A549 (cell line): ENCODE results near the gene FAM136A. TPM values are rescaled to one million over a fixed set of nuclear protein-coding genes. Genes with fewer than 3 reads are reported as not detected.

Source experiments
- ATAC-seq, 2 experiments: fragments of 200-7000 bp in 1 of 2; fragments of >200 bp in 1 of 2; cut with Nextera tagmentation in 1 of 2; cut with Tn5 transposase in 1 of 2; 3 replicates each; pipeline versions ENCODE4 v1.8.0 to v1.9.1; 2018 to 2020; ENCODE audit warnings: mild to moderate bottlenecking in 1 of 2, moderate library complexity in 1 of 2
- CTCF ChIA-PET: fragments of 300-600 bp; sonication (Branson Sonifier 250); formaldehyde crosslinking; extraction: SDS; loops from one replicate; lab custom pipeline; 2021; ENCODE audit warnings: antibody characterized with exemption, inconsistent platforms; lab: Yijun Ruan, JAX
- POLR2A ChIA-PET: fragments of 350-600 bp; formaldehyde crosslinking; extraction: SDS; loops from one replicate; lab custom pipeline; 2021; ENCODE audit warnings: antibody characterized with exemption, inconsistent platforms; lab: Yijun Ruan, JAX
- DNase-seq, 2 experiments: peaks; one replicate each; pipeline versions ENCODE4 v3.0.0 to v3.0.0-alpha.2; 2011 to 2016; ENCODE audit warnings: low read depth in 1 of 2, low spot score in 1 of 2
- FAIRE-seq: peaks from 2 replicates; lab custom pipeline; 2011; peaks lifted over from hg19 to GRCh38; lab: Jason Lieb, UNC
- H3K27ac ChIP-seq, 2 experiments: fragments of >200 bp; sonication (Bioruptor Twin); formaldehyde crosslinking; 3 replicates each; pipeline ENCODE4 v1.5.1; 2016 to 2017
- H3K4me1 ChIP-seq: fragments of >200 bp; sonication (Bioruptor Twin); formaldehyde crosslinking; 3 replicates; pipeline ENCODE4 v1.6.1; 2016
- H3K4me2 ChIP-seq: fragments of >200 bp; sonication (Bioruptor Twin); formaldehyde crosslinking; 3 replicates; pipeline ENCODE4 v1.6.1; 2016
- H3K4me3 ChIP-seq: fragments of >200 bp; sonication (Bioruptor Twin); formaldehyde crosslinking; 3 replicates; pipeline ENCODE4 v1.5.1; 2016
- H3K9me3 ChIP-seq: fragments of >200 bp; sonication (Bioruptor Twin); formaldehyde crosslinking; 3 replicates; pipeline ENCODE4 v1.6.1; 2016
- BHLHE40 ChIP-seq: IDR thresholded peaks from 2 replicates; pipeline ENCODE4 v1.6.1; 2012; ENCODE audit warnings: low read depth, low read length, inconsistent platforms
- CBX2 ChIP-seq: fragments of 200-600 bp; sonication (generic); IDR thresholded peaks from 2 replicates; pipeline ENCODE4 v1.6.1; 2016; ENCODE audit warnings: low read depth, mild to moderate bottlenecking, borderline replicate concordance
- CBX8 ChIP-seq: fragments of 200-600 bp; sonication (generic); IDR thresholded peaks from 2 replicates; pipeline ENCODE4 v1.6.1; 2016
- CEBPB ChIP-seq, 2 experiments: fragments of >200 bp in 1 of 2; sonication (Bioruptor Twin) in 1 of 2; formaldehyde crosslinking in 1 of 2; IDR thresholded peaks; 2 replicates each; pipeline ENCODE4 v1.6.1; 2012 to 2016
- CHD2 ChIP-seq: fragments of 150-350 bp; IDR thresholded peaks from 2 replicates; pipeline ENCODE4 v1.6.1; 2014; ENCODE audit warnings: low read length; ENCODE audit not compliant: partially characterized antibody
- CHD4 ChIP-seq: fragments of 200-600 bp; sonication (generic); IDR thresholded peaks from 2 replicates; pipeline ENCODE4 v1.6.1; 2016; ENCODE audit warnings: antibody characterized with exemption, mild to moderate bottlenecking, borderline replicate concordance
- EHF ChIP-seq: fragments of 250-450 bp; sonication (Bioruptor Pico); IDR thresholded peaks from 2 replicates; pipeline ENCODE4 v1.5.0; 2020; ENCODE audit warnings: mild to moderate bottlenecking
- EP300 ChIP-seq, 2 experiments: fragments of >200 bp; sonication (Bioruptor Twin); formaldehyde crosslinking; IDR thresholded peaks; 2 replicates in 1 of 2; 3 replicates in 1 of 2; pipeline ENCODE4 v1.6.1; 2016 to 2017
- FOXS1 ChIP-seq: fragments of 250-450 bp; sonication (Bioruptor Pico); IDR thresholded peaks from 2 replicates; pipeline ENCODE4 v1.5.0; 2020; ENCODE audit warnings: mild to moderate bottlenecking, moderate library complexity
- HDAC2 ChIP-seq: fragments of 200-600 bp; sonication (generic); IDR thresholded peaks from 2 replicates; pipeline ENCODE4 v1.6.1; 2016
- HEYL ChIP-seq: fragments of 250-450 bp; sonication (Bioruptor Pico); IDR thresholded peaks from 2 replicates; pipeline ENCODE4 v1.8.0; 2021; ENCODE audit warnings: mild to moderate bottlenecking, moderate library complexity
- HOXB5 ChIP-seq: fragments of 250-450 bp; sonication (Bioruptor Pico); IDR thresholded peaks from 2 replicates; pipeline ENCODE4 v1.5.0; 2020; ENCODE audit warnings: mild to moderate bottlenecking, moderate library complexity
- KDM5A ChIP-seq: fragments of 200-600 bp; sonication (generic); IDR thresholded peaks from 2 replicates; pipeline ENCODE4 v1.6.1; 2016; ENCODE audit warnings: antibody characterized with exemption, mild to moderate bottlenecking
- MAZ ChIP-seq: fragments of 150-350 bp; IDR thresholded peaks from 2 replicates; pipeline ENCODE4 v1.6.1; 2014; ENCODE audit warnings: antibody characterized with exemption, low read depth, low read length, borderline replicate concordance
- MYC ChIP-seq: IDR thresholded peaks from 2 replicates; pipeline ENCODE4 v1.6.1; 2012; ENCODE audit warnings: mild to moderate bottlenecking, inconsistent platforms, low read length, improper control_type of control experiment, borderline replicate concordance
- NFE2L2 ChIP-seq: fragments of 150-350 bp; conservative IDR thresholded peaks from 2 replicates; pipeline ENCODE4 v1.6.1; 2014; ENCODE audit warnings: low read length
- NPAS2 ChIP-seq: fragments of 250-450 bp; sonication (Bioruptor Pico); IDR thresholded peaks from 2 replicates; pipeline ENCODE4 v1.8.0; 2022; ENCODE audit warnings: mild to moderate bottlenecking, moderate library complexity, borderline replicate concordance
- PHF8 ChIP-seq: fragments of 200-600 bp; sonication (generic); IDR thresholded peaks from 2 replicates; pipeline ENCODE4 v1.6.1; 2016; ENCODE audit warnings: low read depth, mild to moderate bottlenecking, antibody characterized with exemption, moderate library complexity, borderline replicate concordance
- POLR2A ChIP-seq: IDR thresholded peaks from 2 replicates; pipeline ENCODE4 v1.6.1; 2012; ENCODE audit warnings: mild to moderate bottlenecking, low read length
- RCOR1 ChIP-seq: fragments of 150-350 bp; IDR thresholded peaks from 2 replicates; pipeline ENCODE4 v1.6.1; 2014; ENCODE audit warnings: antibody characterized with exemption, low read length, low read depth
- SMC3 ChIP-seq: fragments of >200 bp; sonication (Bioruptor Twin); formaldehyde crosslinking; IDR thresholded peaks from 3 replicates; pipeline ENCODE4 v1.6.1; 2018; ENCODE audit warnings: inconsistent platforms
- ZNF302 ChIP-seq: fragments of 250-450 bp; sonication (Bioruptor Pico); IDR thresholded peaks from 2 replicates; pipeline ENCODE4 v1.9.0; 2021; ENCODE audit warnings: inconsistent platforms, mild to moderate bottlenecking, moderate library complexity
- WGBS: methylation state at CpG from one replicate; pipeline ENCODE4 v1.1.6; 2017; ENCODE audit errors: missing lambda C conversion rate; 5-methylcytosine and 5-hydroxymethylcytosine counted together
- polyA plus RNA-seq, 4 experiments: library from polyadenylated mRNA; depleted of rRNA in 3 of 4; stranded (reverse); fragments of >200 nt; fragmentation: RNase III in 1 of 4; extraction: RNeasy Plus Mini Kit Qiagen cat#74134 plus additional on column Dnase treatment in 1 of 4; gene quantifications; 2 replicates in 3 of 4; 3 replicates in 1 of 4; pipeline ENCODE4 v1.2.3, GENCODE V29; 2011 to 2017
- TF ChIP-seq, protein P1 (sequence below): IDR thresholded peaks from 2 replicates; pipeline ENCODE4 v1.6.1; 2012; ENCODE audit warnings: low read depth, borderline replicate concordance
- TF ChIP-seq, protein P2 (sequence below): fragments of 450-650 bp; IDR thresholded peaks from 2 replicates; pipeline ENCODE4 v1.6.1; 2014; ENCODE audit warnings: antibody characterized with exemption
- TF ChIP-seq, protein P3 (sequence below): fragments of >200 bp; sonication (Bioruptor Twin); formaldehyde crosslinking; IDR thresholded peaks from 3 replicates; pipeline ENCODE4 v1.6.1; 2016
- TF ChIP-seq, protein P4 (sequence below): IDR thresholded peaks from 2 replicates; pipeline ENCODE4 v1.6.1; 2012
- TF ChIP-seq, protein P5 (sequence below): fragments of 250-450 bp; sonication (Bioruptor Pico); IDR thresholded peaks from 2 replicates; pipeline ENCODE4 v1.5.0; 2021; ENCODE audit warnings: mild to moderate bottlenecking, moderate library complexity, borderline replicate concordance
- TF ChIP-seq, protein P6 (sequence below): IDR thresholded peaks from 2 replicates; pipeline ENCODE4 v1.6.1; 2012

The FAM136A gene
- polyA plus RNA-seq, 2 of the 4 experiments (the other 2 are of a cell fraction): 117 to 119 TPM

DNA sequence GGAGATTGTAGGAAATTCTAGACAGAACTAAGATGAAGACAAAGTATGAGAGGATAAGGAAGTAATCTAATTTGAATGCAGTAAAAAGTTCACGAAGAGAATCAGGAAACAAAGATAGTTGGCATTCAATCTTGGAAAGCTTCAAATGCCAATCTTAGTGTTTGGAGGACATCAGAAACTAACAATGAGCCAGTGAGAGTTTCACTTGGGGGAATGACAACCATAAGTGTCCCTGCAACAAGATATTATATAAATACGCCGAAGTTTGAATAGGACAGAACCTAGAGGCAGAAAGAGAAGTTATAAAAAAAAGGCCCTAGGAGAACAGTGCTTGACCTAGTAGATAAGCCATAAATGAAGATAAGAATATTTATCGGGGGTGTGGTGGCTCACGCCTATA lies 19.4 kb downstream of the FAM136A start:
- H3K4me3 ChIP-seq: no peak overlapping the region
- FAIRE-seq: no peak
- H3K4me1 ChIP-seq: no peaks in the 10 kb centered on the region
- WGBS: 94% methylated on average over 5 of the region's 5 CpGs
- ATAC-seq: no peak
- H3K9me3 ChIP-seq: no peaks in the 10 kb centered on the region
- TF ChIP-seq, protein P1, sequence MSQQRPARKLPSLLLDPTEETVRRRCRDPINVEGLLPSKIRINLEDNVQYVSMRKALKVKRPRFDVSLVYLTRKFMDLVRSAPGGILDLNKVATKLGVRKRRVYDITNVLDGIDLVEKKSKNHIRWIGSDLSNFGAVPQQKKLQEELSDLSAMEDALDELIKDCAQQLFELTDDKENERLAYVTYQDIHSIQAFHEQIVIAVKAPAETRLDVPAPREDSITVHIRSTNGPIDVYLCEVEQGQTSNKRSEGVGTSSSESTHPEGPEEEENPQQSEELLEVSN: no peak
- TF ChIP-seq HDAC2 (no peak), FOXS1 (CRISPR knock-in tag) (no peak), EHF (CRISPR knock-in tag) (no peak), POLR2A (no peak), HEYL (CRISPR knock-in tag) (no peak), BHLHE40 (no peak), MAZ (no peak), HOXB5 (CRISPR knock-in tag) (no peak), SMC3 (no peak), PHF8 (no peak), NPAS2 (no peak), KDM5A (no peak), CHD4 (no peak), ZNF302 (no peak), CBX8 (no peak)
- TF ChIP-seq, protein P2, sequence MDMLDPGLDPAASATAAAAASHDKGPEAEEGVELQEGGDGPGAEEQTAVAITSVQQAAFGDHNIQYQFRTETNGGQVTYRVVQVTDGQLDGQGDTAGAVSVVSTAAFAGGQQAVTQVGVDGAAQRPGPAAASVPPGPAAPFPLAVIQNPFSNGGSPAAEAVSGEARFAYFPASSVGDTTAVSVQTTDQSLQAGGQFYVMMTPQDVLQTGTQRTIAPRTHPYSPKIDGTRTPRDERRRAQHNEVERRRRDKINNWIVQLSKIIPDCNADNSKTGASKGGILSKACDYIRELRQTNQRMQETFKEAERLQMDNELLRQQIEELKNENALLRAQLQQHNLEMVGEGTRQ: no peak
- TF ChIP-seq, protein P3, sequence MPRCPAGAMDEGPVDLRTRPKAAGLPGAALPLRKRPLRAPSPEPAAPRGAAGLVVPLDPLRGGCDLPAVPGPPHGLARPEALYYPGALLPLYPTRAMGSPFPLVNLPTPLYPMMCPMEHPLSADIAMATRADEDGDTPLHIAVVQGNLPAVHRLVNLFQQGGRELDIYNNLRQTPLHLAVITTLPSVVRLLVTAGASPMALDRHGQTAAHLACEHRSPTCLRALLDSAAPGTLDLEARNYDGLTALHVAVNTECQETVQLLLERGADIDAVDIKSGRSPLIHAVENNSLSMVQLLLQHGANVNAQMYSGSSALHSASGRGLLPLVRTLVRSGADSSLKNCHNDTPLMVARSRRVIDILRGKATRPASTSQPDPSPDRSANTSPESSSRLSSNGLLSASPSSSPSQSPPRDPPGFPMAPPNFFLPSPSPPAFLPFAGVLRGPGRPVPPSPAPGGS: no peak
- TF ChIP-seq, all 56 proteins: peak for 0
- H3K27ac ChIP-seq: no peak overlapping the region
- no peak overlapping the region for H3K4me2 ChIP-seq
- CTCF ChIA-PET: interaction anchor here (1.4 kb wide), 1 partner anchor 20 kb away, joined by 3 read pairs; the partner anchor contains the start of gene FAM136A
- no peak for DNase-seq
- POLR2A ChIA-PET: interaction anchor here (1.0 to 4.5 kb wide), 2 partner anchors 11 to 25 kb away, joined by 4 to 47 read pairs; partner anchors contain the start of genes PCYOX1 and SNRPG

DNA sequence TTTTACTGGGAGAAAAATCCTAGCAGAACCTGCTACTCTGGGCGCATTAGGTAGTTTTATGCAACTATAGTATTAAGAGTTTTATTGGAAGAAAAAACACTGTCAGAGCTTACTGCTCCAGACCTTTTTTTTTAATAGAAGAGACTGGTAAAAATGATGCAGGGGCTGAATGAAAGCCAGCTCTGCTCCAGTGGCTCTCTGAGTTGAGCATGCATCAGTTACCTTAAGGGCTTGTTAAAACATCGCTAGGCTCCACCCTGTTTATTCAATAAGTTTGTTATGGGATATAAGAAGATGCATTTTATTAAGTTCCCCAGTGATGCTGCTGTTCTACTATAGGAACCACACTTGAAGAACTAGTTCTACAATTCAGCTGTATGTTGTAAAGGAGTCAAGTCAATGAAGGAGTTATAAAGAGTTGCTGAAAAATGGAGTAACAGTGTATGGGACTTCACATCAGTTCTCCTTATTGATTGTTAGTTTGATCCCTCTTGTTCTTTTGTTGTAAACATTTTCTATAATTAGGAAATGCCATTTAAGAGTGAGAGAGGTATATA lies 21.5 kb downstream of the FAM136A start:
- ATAC-seq: 0 out of 6 replicates have a peak, but pooled peaks of 1 of the 2 experiments have one; percentile 25
- H3K4me1 ChIP-seq: no peaks in the 10 kb centered on the region
- TF ChIP-seq EHF (CRISPR knock-in tag): no peak
- ChIA-PET CTCF (interaction anchor here (1.2 to 1.8 kb wide), 2 partner anchors 19 to 21 kb away, joined by 3 to 4 read pairs; no protein-coding TSS in a partner anchor), POLR2A (interaction anchor here (4.5 kb wide), 1 partner anchor 13 kb away, joined by 47 read pairs; the partner anchor contains the start of gene SNRPG)
- no peak overlapping the region for H3K27ac ChIP-seq
- H3K9me3 ChIP-seq: no peaks in the 10 kb centered on the region
- no peak overlapping the region for H3K4me3 ChIP-seq
- no peak overlapping the region for H3K4me2 ChIP-seq
- DNase-seq: no peak
- peak; percentile 32 for FAIRE-seq
- 90% methylated on average over 2 of the region's 2 CpGs for WGBS

DNA sequence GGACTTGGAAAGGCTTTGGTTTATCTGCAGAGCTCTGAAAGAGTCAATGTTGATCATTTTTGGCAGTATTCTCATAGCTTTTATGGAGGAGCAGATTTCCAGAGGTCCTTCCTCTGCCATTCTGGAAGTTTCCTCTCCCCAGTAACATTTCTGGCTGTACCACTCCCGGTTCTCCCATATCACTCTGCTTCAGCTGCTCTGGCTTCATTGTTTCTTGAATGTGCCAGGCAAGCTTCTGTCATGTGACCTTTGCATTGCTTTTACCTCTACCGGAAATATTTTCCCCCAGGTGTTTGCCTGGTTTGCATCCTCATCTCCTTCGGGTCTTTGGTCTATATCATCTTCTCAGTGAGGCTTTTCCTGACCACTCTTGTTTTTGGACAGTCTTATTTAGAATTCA lies 31.5 kb downstream of the FAM136A start:
- CTCF ChIA-PET: no interaction called here
- Histone ChIP-seq H3K4me2 (no peak overlapping the region), H3K4me3 (no peak overlapping the region), H3K27ac (no peak overlapping the region), H3K9me3 (no peaks in the 10 kb centered on the region), H3K4me1 (no peaks in the 10 kb centered on the region)
- 82% methylated on average over 3 of the region's 3 CpGs for WGBS
- ATAC-seq (no peak), FAIRE-seq (no peak), DNase-seq (no peak)
- POLR2A ChIA-PET: interaction anchor here (1.2 to 1.4 kb wide), 2 partner anchors 12 to 23 kb away, joined by 3 to 4 read pairs; partner anchors contain the start of genes PCYOX1 and SNRPG
- TF ChIP-seq EP300 (IDR thresholded peaks at IDR 0.05): no peak
- TF ChIP-seq, protein P4, sequence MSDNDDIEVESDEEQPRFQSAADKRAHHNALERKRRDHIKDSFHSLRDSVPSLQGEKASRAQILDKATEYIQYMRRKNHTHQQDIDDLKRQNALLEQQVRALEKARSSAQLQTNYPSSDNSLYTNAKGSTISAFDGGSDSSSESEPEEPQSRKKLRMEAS: no peak
- no peak for TF ChIP-seq CBX2
- no peak for TF ChIP-seq MYC
- TF ChIP-seq NFE2L2: no peak
- TF ChIP-seq ZNF302: no peak
- TF ChIP-seq, protein P5, sequence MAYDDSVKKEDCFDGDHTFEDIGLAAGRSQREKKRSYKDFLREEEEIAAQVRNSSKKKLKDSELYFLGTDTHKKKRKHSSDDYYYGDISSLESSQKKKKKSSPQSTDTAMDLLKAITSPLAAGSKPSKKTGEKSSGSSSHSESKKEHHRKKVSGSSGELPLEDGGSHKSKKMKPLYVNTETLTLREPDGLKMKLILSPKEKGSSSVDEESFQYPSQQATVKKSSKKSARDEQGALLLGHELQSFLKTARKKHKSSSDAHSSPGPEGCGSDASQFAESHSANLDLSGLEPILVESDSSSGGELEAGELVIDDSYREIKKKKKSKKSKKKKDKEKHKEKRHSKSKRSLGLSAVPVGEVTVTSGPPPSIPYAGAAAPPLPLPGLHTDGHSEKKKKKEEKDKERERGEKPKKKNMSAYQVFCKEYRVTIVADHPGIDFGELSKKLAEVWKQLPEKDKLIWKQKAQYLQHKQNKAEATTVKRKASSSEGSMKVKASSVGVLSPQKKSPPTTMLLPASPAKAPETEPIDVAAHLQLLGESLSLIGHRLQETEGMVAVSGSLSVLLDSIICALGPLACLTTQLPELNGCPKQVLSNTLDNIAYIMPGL (CRISPR knock-in tag): no peak
- no peak for TF ChIP-seq SMC3
- TF ChIP-seq NPAS2: no peak
- no peak for TF ChIP-seq RCOR1
- TF ChIP-seq, protein P6, sequence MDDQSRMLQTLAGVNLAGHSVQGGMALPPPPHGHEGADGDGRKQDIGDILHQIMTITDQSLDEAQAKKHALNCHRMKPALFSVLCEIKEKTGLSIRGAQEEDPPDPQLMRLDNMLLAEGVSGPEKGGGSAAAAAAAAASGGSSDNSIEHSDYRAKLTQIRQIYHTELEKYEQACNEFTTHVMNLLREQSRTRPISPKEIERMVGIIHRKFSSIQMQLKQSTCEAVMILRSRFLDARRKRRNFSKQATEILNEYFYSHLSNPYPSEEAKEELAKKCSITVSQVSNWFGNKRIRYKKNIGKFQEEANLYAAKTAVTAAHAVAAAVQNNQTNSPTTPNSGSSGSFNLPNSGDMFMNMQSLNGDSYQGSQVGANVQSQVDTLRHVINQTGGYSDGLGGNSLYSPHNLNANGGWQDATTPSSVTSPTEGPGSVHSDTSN: no peak
- TF ChIP-seq CHD2: no peak
- TF ChIP-seq CEBPB (IDR thresholded peaks at IDR 0.05): no peak
